GM18861 (cell line): Measurements from ENCODE around the gene LTBP3.

ENCODE experiments used
- ATAC-seq: cut with Tn5 transposase; IDR thresholded peaks from one replicate; pipeline ENCODE4 v1.9.1; 2021; ENCODE audit not compliant: unreplicated experiment

Gene LTBP3

GRCh38 chr11:65555693-65556231, 2.4 kb downstream of the LTBP3 start:
- ATAC-seq: no peak

- ATAC-seq: no peak
These were observed 3.2 kb downstream of the LTBP3 start for GRCh38 chr11:65554842-65555430.

GRCh38 chr11:65554057-65554818, 3.9 kb downstream of the LTBP3 start:
- ATAC-seq: no peak

GRCh38 chr11:65553301-65554001, 4.7 kb downstream of the LTBP3 start:
- no peak for ATAC-seq

- ATAC-seq: no peak
These were observed 5.7 kb downstream of the LTBP3 start for GRCh38 chr11:65552388-65552951.

GRCh38 chr11:65551572-65552387, 6.4 kb downstream of the LTBP3 start:
- peak; percentile 59 for ATAC-seq

- no peak for ATAC-seq
These were observed 9.1 kb downstream of the LTBP3 start for GRCh38 chr11:65549096-65549495.

- ATAC-seq: no peak
These were observed 9.8 kb downstream of the LTBP3 start for GRCh38 chr11:65548395-65548794.

GRCh38 chr11:65547446-65548125, 10.6 kb downstream of the LTBP3 start:
- no peak for ATAC-seq

GRCh38 chr11:65546217-65546958, 11.8 kb downstream of the LTBP3 start:
- ATAC-seq: peak; percentile 51

GRCh38 chr11:65545853-65546216, 12.3 kb downstream of the LTBP3 start:
- ATAC-seq: no peak

- ATAC-seq: no peak
These were observed 15.3 kb downstream of the LTBP3 start for GRCh38 chr11:65542738-65543390.

GRCh38 chr11:65541093-65541982, 16.8 kb downstream of the LTBP3 start:
- ATAC-seq: no peak

- ATAC-seq: peak; percentile 30
These were observed 17.7 kb downstream of the LTBP3 start for GRCh38 chr11:65540290-65541092.

GRCh38 chr11:65539744-65540289, 18.3 kb downstream of the LTBP3 start:
- peak; percentile 30 for ATAC-seq

GRCh38 chr11:65538915-65539743, 19.0 kb downstream of the LTBP3 start:
- ATAC-seq: no peak
